ENCODE measurements around the gene CSF2RB. TPM values are rescaled to one million over a fixed set of nuclear protein-coding genes. Genes with fewer than 3 reads are reported as not detected.

The CSF2RB gene
- polyA plus RNA-seq, 1 experiment = not detected

DNA sequence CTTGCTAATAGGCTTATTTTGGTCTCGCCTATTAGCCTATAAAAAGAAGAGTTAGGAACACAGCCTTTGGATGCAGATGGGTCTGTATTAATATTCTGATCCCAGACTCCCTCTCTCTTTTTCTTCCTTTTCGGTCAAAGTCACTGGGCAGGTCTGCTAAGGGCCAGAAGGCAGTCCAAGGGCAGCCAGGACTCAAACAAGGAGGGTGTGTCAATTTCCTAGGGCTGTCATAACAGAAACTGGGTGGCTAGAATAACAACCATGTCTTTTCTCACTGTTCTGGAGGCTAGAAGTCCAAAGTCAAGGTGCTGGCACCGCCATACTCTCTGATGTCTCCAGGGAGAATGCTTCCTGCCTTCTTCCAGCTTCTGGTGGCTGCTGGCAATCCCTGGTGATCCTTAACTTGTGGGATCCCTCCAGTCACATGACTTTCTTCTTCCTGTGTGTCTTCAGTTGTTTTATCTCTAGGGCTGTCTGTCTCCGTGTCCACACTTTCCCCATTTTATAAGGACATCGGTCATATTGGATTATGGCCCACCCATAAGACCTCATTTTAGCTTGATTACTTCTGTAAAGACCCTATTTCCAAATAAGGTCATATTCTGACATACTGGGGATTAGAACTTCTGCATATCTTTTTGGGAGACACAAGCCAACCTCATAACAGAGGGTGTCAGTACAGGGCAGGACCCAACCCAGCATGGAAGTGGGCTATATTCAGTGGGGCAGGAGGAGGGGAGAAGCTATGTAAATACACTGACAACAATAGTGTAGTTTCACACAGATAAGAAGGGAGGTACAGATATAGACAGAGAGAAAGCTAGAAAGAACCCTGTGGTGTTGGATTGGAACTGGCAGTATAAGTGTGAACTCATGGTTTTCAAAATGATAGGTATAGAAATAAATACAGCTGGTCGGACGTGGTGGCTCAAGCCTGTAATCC, 5.9 kb upstream of the CSF2RB start:
- H3K9me3 ChIP-seq (ENCODE audit: control insufficient read depth, insufficient read depth, low read length) = no peaks in the 10 kb centered on the region
- H3K27ac ChIP-seq (ENCODE audit: low read depth, low read length) = no peak overlapping the region
- CTCF ChIA-PET = interaction anchor here (1.7 kb wide), 1 partner anchor 51 kb away, joined by 5 read pairs; no protein-coding TSS in a partner anchor
- no peak overlapping the region for H3K4me3 ChIP-seq (ENCODE audit: low read depth, low read length)
- DNase-seq (ENCODE audit: low read depth, low spot score) = no peak
- H3K27me3 ChIP-seq (ENCODE audit: control insufficient read depth, insufficient read depth, low read length) = peaks cover 4% of the 10 kb centered on the region
- TF ChIP-seq, protein P1, sequence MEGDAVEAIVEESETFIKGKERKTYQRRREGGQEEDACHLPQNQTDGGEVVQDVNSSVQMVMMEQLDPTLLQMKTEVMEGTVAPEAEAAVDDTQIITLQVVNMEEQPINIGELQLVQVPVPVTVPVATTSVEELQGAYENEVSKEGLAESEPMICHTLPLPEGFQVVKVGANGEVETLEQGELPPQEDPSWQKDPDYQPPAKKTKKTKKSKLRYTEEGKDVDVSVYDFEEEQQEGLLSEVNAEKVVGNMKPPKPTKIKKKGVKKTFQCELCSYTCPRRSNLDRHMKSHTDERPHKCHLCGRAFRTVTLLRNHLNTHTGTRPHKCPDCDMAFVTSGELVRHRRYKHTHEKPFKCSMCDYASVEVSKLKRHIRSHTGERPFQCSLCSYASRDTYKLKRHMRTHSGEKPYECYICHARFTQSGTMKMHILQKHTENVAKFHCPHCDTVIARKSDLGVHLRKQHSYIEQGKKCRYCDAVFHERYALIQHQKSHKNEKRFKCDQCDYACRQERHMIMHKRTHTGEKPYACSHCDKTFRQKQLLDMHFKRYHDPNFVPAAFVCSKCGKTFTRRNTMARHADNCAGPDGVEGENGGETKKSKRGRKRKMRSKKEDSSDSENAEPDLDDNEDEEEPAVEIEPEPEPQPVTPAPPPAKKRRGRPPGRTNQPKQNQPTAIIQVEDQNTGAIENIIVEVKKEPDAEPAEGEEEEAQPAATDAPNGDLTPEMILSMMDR (IDR thresholded peaks at IDR 0.05; ENCODE audit: low read depth, low read length) = no peak
- POLR2A ChIA-PET = no interaction called here

GRCh38 chr22:36910461-36910860, 3.0 kb upstream of the CSF2RB start:
- H3K27me3 ChIP-seq (ENCODE audit: control insufficient read depth, insufficient read depth, low read length) = peaks cover 7% of the 10 kb centered on the region
- ChIA-PET CTCF (no interaction called here), POLR2A (no interaction called here)
- no peak overlapping the region for H3K27ac ChIP-seq (ENCODE audit: low read depth, low read length)
- DNase-seq (ENCODE audit: low read depth, low spot score) = no peak
- TF ChIP-seq, protein P1 (IDR thresholded peaks at IDR 0.05; ENCODE audit: low read depth, low read length) = no peak
- no peak overlapping the region for H3K4me3 ChIP-seq (ENCODE audit: low read depth, low read length)
- no peaks in the 10 kb centered on the region for H3K9me3 ChIP-seq (ENCODE audit: control insufficient read depth, insufficient read depth, low read length)

DNA sequence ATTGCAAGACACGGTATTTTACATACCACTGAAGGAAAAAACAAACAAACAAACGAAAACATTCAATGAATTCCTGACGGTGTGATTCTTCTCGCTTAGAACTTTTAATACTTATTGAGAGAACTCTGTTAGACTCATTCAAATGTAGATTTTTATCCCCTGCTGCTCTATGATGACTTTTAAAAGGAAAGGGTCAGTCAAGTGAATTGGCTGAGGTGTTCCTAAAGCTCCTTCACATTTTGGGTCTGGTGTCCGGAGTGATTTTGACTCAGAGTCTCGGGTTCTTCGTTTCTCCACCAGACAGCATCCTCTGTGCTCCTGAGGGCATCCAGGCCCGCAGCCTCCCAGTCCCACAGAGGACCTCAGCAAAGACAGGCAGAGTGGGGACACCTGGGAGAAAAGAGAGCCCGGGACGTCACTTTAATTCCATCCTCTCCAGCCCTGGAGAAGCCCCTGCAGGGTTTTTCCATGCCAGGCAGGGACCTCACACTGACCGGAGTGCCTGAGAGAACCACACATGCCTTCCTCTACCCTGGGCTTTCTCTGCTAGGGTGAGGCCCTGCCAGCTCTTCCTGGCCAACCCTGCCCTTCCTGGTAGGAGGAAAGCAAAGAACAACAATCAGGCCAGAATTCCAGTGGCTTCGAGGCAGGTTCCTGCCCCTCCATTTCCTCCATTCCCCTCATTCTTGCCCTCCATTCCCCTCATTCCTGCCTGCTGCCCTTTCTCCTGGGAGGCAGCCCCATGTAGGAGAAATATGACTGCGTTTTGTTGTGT, 1.4 kb upstream of the CSF2RB start:
- no peak overlapping the region for H3K4me3 ChIP-seq (ENCODE audit: low read depth, low read length)
- ChIA-PET CTCF (no interaction called here), POLR2A (no interaction called here)
- DNase-seq (ENCODE audit: low read depth, low spot score) = no peak
- TF ChIP-seq, protein P1 (IDR thresholded peaks at IDR 0.05; ENCODE audit: low read depth, low read length) = no peak
- no peaks in the 10 kb centered on the region for H3K9me3 ChIP-seq (ENCODE audit: control insufficient read depth, insufficient read depth, low read length)
- peaks cover 6% of the 10 kb centered on the region for H3K27me3 ChIP-seq (ENCODE audit: control insufficient read depth, insufficient read depth, low read length)
- no peak overlapping the region for H3K27ac ChIP-seq (ENCODE audit: low read depth, low read length)

- TF ChIP-seq, protein P1 (IDR thresholded peaks at IDR 0.05; ENCODE audit: low read depth, low read length) = no peak
- Histone ChIP-seq H3K9me3 (ENCODE audit: control insufficient read depth, insufficient read depth, low read length) (no peaks in the 10 kb centered on the region), H3K27ac (ENCODE audit: low read depth, low read length) (no peak overlapping the region), H3K4me3 (ENCODE audit: low read depth, low read length) (no peak overlapping the region), H3K27me3 (ENCODE audit: control insufficient read depth, insufficient read depth, low read length) (peaks cover 10% of the 10 kb centered on the region)
- ChIA-PET CTCF (no interaction called here), POLR2A (no interaction called here)
- DNase-seq (ENCODE audit: low read depth, low spot score) = no peak
Measured at GRCh38 chr22:36912694-36913426, 568 bp upstream of the CSF2RB start.
